ENCODE results near the gene SEC23B. TPM values are rescaled to one million over a fixed set of nuclear protein-coding genes. Genes with fewer than 3 reads are reported as not detected.

The SEC23B gene
- polyA plus RNA-seq, 1 donor (not counting 4 experiments of a cell fraction or from before 2014, with no cell fraction given), result 102 TPM

DNA sequence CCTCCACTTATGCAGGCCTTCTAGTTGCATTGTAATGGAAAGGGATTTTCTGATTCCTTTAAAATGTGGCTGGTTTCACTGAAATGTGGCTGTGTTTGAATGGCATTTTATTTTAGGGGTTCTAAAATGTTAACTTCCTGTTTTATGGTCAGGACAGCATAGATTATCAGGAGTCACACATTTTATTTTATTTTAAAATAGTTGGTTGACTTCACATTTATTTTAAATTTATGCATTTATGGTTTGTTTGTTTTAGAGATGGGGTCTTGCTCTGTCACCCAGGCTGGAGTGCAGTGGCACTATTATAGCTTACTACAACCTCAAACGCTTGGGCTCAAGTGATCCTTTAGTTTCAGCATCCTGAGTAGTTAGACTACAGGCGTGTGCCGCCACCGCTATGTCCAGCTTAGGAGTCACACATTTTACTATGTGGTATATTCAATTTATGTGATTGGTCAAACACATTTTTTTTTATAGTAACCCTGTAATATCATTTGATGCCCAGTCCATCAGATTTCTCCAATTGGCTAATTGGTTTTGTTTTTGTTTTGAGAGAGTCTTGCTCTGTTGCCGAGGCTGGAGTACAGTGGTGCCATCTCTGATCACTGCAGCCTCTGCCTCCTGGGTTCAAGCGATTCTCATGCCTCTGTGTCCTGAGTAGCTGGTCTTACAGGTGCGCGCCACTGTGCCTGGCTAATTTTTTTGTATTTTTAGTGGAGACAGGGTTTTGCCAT lies 82.4 kb downstream of the SEC23B start:
- no peaks in the 10 kb centered on the region for H4K20me1 ChIP-seq (ENCODE audit: control insufficient read depth, extremely low read depth, insufficient read depth, low read length)
- no peaks in the 10 kb centered on the region for H3K27me3 ChIP-seq (ENCODE audit: control insufficient read depth, extremely low read depth, insufficient read depth, low read length)
- TF ChIP-seq CTCF (optimal IDR thresholded peaks at IDR 0.05 in 1 of 3, IDR thresholded peaks at IDR 0.05 in 1 of 3, conservative IDR thresholded peaks at IDR 0.05 in 1 of 3; ENCODE audit: extremely low read depth in 1 of 3, insufficient read depth in 2 of 3, low read length in 3 of 3), result no peak
- TF ChIP-seq EZH2 (IDR thresholded peaks at IDR 0.05; ENCODE audit: low read length), result no peak
- H3K9me1 ChIP-seq (ENCODE audit: control insufficient read depth, extremely low read depth, insufficient read depth, low read length), result no peaks in the 10 kb centered on the region
- H3K4me2 ChIP-seq (ENCODE audit: control insufficient read depth, extremely low read depth, insufficient read depth, low read depth, low read length), result no peak overlapping the region
- no peak overlapping the region for H3K9ac ChIP-seq (ENCODE audit: control insufficient read depth, extremely low read depth, insufficient read depth, low read length)
- H3K4me1 ChIP-seq (ENCODE audit: control insufficient read depth, extremely low read depth, insufficient read depth, low read length), result peaks cover 8% of the 10 kb centered on the region
- no peak overlapping the region for H2AFZ ChIP-seq (ENCODE audit: control insufficient read depth, low read length)
- DNase-seq (ENCODE audit: low read depth, low spot score), result no peak
- dilution Hi-C loops (cut with MboI; ENCODE audit: extremely low pct_ligation_motif_present, low sequenced_read_pairs), result no loop called here
- FAIRE-seq, result no peak
- H3K4me3 ChIP-seq (ENCODE audit: control insufficient read depth in 2 of 3, extremely low read depth in 1 of 3, insufficient read depth in 2 of 3, low read depth in 1 of 3, low read length in 3 of 3), result no peak overlapping the region
- H3K79me2 ChIP-seq (ENCODE audit: control insufficient read depth, insufficient read depth, low read length), result peaks cover 21% of the 10 kb centered on the region
- H3K27ac ChIP-seq (ENCODE audit: control insufficient read depth, insufficient read depth, low read length), result no peak overlapping the region
- no peaks in the 10 kb centered on the region for H3K36me3 ChIP-seq (ENCODE audit: control insufficient read depth in 2 of 2, extremely low read depth in 1 of 2, insufficient read depth in 2 of 2, low read length in 2 of 2)
- no peaks in the 10 kb centered on the region for H3K9me3 ChIP-seq (ENCODE audit: control insufficient read depth, low read depth, low read length)

DNA sequence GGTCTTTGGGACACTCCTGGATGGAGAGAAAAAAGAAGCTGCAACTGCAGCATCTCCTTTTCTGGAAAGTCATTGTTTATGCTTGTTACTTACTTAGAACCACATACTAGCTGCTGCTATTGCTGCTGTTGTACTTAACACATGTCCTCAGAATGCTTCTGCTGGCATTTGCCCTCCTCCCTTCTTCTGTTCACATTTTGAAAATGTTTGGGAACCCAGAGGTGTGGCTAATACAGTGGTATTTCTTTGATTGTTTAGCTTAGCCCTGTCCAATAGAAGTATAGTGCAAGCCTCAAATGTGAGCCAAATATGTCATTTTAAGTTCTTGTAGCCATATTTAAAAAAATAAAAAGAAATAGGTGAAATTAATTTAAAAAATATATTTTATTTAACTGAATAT lies 88.5 kb downstream of the SEC23B start:
- Histone ChIP-seq H3K9me3 (ENCODE audit: control insufficient read depth, low read depth, low read length) (no peaks in the 10 kb centered on the region), H3K36me3 (ENCODE audit: control insufficient read depth in 2 of 2, extremely low read depth in 1 of 2, insufficient read depth in 2 of 2, low read length in 2 of 2) (peaks cover 4 to 8% of the 10 kb centered on the region in 2 experiments), H3K9me1 (ENCODE audit: control insufficient read depth, extremely low read depth, insufficient read depth, low read length) (no peaks in the 10 kb centered on the region), H3K79me2 (ENCODE audit: control insufficient read depth, insufficient read depth, low read length) (peaks cover 8% of the 10 kb centered on the region), H3K27me3 (ENCODE audit: control insufficient read depth, extremely low read depth, insufficient read depth, low read length) (no peaks in the 10 kb centered on the region), H3K9ac (ENCODE audit: control insufficient read depth, extremely low read depth, insufficient read depth, low read length) (no peak overlapping the region), H3K4me1 (ENCODE audit: control insufficient read depth, extremely low read depth, insufficient read depth, low read length) (no peaks in the 10 kb centered on the region), H2AFZ (ENCODE audit: control insufficient read depth, low read length) (no peak overlapping the region), H3K4me2 (ENCODE audit: control insufficient read depth, extremely low read depth, insufficient read depth, low read depth, low read length) (no peak overlapping the region), H3K4me3 (ENCODE audit: control insufficient read depth in 2 of 3, extremely low read depth in 1 of 3, insufficient read depth in 2 of 3, low read depth in 1 of 3, low read length in 3 of 3) (no peak overlapping the region), H3K27ac (ENCODE audit: control insufficient read depth, insufficient read depth, low read length) (no peak overlapping the region), H4K20me1 (ENCODE audit: control insufficient read depth, extremely low read depth, insufficient read depth, low read length) (no peaks in the 10 kb centered on the region)
- no peak for TF ChIP-seq EZH2 (IDR thresholded peaks at IDR 0.05; ENCODE audit: low read length)
- dilution Hi-C loops (cut with MboI; ENCODE audit: extremely low pct_ligation_motif_present, low sequenced_read_pairs), result no loop called here
- DNase-seq (ENCODE audit: low read depth, low spot score), result no peak
- no peak for FAIRE-seq

Measured in keratinocyte (primary cell).